Right lobe of liver (tissue), 4 donors: Measurements from ENCODE around the gene SERINC1.
"Not testable (repeated sequence)": the region's sequence is repeated elsewhere in the genome, so short reads cannot be mapped to it uniquely, and the experiment has no call there.

Source experiments
- POLR2A ChIP-seq: fragments of 450-650 bp; IDR thresholded peaks from one replicate; pipeline ENCODE4 v1.6.1; 2017; ENCODE audit warnings: antibody characterized with exemption, mild to moderate bottlenecking
- TF ChIP-seq, protein P1 (sequence below), 4 donors: fragments of 200-600 bp in 3 of 4; fragments of 450-650 bp in 1 of 4; IDR thresholded peaks; one replicate each; pipeline versions ENCODE4 v1.5.1 to v1.8.0; 2016 to 2022; ENCODE audit warnings: antibody characterized with exemption in 4 of 4, mild to moderate bottlenecking in 2 of 4
- donor health status: DM: no; HTN: no; CAD: no.
- donor health status: DM: no; HTN: no; CAD: no.
- donor health status: DM: no; HTN: yes; CAD: no.

DNA sequence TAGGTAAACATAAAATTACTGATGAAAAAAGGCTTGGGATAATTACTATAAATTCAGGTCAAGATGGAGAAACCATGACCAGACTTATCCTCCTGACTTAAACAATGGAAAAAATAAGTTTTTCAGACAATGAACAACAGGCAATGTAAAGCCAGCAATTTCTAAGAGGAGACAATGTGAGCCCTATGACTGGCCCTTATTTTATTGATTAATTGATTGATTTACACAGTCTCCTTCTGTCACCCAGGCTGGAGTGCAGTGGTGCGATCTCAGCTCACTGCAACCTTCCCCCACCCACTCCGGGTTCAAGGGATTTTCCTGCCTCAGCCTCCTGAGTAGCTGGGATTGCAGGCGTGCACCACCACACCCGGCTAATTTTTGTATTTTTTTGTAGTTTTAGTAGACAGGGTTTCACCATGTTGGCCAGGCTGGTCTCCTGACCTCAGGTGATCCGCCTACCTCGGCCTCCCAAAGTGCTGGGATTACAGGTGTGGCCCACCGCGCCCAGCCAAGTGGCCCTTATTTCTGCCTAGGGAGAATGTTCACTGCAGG is 11.7 kb downstream of the SERINC1 start:
- not testable (repeated sequence) for TF ChIP-seq POLR2A
- TF ChIP-seq, protein P1, sequence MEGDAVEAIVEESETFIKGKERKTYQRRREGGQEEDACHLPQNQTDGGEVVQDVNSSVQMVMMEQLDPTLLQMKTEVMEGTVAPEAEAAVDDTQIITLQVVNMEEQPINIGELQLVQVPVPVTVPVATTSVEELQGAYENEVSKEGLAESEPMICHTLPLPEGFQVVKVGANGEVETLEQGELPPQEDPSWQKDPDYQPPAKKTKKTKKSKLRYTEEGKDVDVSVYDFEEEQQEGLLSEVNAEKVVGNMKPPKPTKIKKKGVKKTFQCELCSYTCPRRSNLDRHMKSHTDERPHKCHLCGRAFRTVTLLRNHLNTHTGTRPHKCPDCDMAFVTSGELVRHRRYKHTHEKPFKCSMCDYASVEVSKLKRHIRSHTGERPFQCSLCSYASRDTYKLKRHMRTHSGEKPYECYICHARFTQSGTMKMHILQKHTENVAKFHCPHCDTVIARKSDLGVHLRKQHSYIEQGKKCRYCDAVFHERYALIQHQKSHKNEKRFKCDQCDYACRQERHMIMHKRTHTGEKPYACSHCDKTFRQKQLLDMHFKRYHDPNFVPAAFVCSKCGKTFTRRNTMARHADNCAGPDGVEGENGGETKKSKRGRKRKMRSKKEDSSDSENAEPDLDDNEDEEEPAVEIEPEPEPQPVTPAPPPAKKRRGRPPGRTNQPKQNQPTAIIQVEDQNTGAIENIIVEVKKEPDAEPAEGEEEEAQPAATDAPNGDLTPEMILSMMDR (IDR thresholded peaks at IDR 0.05), result not testable (repeated sequence)
